Body of pancreas (tissue), 4 donors: ENCODE results near the gene DAPK1.

Source experiments
- POLR2A ChIP-seq, 3 donors: fragments of 450-650 bp; IDR thresholded peaks; one replicate each; pipeline ENCODE4 v1.6.1; 2016; ENCODE audit warnings: antibody characterized with exemption in 3 of 3, mild to moderate bottlenecking in 2 of 3
- TF ChIP-seq, protein P1 (sequence below), 7 experiments: fragments of 450-650 bp in 4 of 7; fragments of 200-600 bp in 3 of 7; sonication (generic) in 3 of 7; IDR thresholded peaks; one replicate each; pipeline ENCODE4 v1.5.1; 2016 to 2019; ENCODE audit warnings: antibody characterized with exemption in 7 of 7

DNA sequence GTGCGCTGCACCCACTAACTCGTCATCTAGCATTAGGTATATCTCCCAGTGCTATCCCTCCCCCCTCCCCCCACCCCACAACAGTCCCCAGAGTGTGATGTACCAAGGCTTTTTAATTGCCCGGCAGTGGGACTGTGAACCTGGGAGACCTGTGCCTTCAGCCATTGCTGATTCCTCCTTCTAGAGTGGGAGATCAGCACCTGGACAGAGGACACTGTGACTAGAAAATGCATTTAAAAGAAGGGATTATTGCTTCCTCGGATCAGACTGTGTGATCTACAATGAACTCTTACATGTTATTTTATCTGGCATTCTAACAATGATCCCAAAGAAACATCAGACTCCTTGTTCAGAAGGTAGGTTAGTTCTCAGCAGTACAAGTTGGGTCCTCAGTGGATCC, 254.2 kb downstream of the DAPK1 start:
- TF ChIP-seq, protein P1, sequence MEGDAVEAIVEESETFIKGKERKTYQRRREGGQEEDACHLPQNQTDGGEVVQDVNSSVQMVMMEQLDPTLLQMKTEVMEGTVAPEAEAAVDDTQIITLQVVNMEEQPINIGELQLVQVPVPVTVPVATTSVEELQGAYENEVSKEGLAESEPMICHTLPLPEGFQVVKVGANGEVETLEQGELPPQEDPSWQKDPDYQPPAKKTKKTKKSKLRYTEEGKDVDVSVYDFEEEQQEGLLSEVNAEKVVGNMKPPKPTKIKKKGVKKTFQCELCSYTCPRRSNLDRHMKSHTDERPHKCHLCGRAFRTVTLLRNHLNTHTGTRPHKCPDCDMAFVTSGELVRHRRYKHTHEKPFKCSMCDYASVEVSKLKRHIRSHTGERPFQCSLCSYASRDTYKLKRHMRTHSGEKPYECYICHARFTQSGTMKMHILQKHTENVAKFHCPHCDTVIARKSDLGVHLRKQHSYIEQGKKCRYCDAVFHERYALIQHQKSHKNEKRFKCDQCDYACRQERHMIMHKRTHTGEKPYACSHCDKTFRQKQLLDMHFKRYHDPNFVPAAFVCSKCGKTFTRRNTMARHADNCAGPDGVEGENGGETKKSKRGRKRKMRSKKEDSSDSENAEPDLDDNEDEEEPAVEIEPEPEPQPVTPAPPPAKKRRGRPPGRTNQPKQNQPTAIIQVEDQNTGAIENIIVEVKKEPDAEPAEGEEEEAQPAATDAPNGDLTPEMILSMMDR (IDR thresholded peaks at IDR 0.05), result no peak
- TF ChIP-seq POLR2A (IDR thresholded peaks at IDR 0.05), result no peak
